ENCODE measurements around the gene CEP104. TPM values are rescaled to one million over a fixed set of nuclear protein-coding genes. Genes with fewer than 3 reads are reported as not detected.

CEP104 gene
- polyA plus RNA-seq, 2 of the 4 experiments (the other 2 are of a cell fraction) = 14.5 to 28.8 TPM

DNA sequence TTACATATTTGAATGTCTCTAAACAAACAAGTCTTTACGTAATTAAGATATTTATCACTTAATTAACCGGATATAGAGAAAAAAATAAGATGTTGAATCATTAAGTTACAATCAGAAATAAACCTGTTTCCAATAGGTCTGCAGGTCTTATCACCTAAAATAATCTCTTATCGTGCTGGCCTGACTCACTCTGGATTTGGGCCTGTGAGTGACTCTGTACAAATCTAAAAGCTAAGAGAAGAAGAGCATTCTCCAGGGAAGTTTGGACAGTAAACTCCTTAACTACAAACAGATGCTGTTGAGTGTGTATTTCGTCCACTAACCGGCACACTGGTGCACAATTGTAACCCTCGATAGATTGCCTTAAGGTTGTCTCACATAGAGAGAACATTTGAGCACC lies 25.3 kb downstream of the CEP104 start:
- TF ChIP-seq MYC (IDR thresholded peaks at IDR 0.05; ENCODE audit: borderline replicate concordance, low read length) (no peak), CBX8 (IDR thresholded peaks at IDR 0.05) (no peak), PHF8 (IDR thresholded peaks at IDR 0.05; ENCODE audit: borderline replicate concordance, low read depth) (no peak), FOXS1 (CRISPR knock-in tag; IDR thresholded peaks at IDR 0.05) (no peak), KDM5A (IDR thresholded peaks at IDR 0.05) (no peak), EP300 (IDR thresholded peaks at IDR 0.05) (no peak)
- TF ChIP-seq, protein P1, sequence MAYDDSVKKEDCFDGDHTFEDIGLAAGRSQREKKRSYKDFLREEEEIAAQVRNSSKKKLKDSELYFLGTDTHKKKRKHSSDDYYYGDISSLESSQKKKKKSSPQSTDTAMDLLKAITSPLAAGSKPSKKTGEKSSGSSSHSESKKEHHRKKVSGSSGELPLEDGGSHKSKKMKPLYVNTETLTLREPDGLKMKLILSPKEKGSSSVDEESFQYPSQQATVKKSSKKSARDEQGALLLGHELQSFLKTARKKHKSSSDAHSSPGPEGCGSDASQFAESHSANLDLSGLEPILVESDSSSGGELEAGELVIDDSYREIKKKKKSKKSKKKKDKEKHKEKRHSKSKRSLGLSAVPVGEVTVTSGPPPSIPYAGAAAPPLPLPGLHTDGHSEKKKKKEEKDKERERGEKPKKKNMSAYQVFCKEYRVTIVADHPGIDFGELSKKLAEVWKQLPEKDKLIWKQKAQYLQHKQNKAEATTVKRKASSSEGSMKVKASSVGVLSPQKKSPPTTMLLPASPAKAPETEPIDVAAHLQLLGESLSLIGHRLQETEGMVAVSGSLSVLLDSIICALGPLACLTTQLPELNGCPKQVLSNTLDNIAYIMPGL (CRISPR knock-in tag; IDR thresholded peaks at IDR 0.05; ENCODE audit: borderline replicate concordance) = no peak
- TF ChIP-seq, protein P2, sequence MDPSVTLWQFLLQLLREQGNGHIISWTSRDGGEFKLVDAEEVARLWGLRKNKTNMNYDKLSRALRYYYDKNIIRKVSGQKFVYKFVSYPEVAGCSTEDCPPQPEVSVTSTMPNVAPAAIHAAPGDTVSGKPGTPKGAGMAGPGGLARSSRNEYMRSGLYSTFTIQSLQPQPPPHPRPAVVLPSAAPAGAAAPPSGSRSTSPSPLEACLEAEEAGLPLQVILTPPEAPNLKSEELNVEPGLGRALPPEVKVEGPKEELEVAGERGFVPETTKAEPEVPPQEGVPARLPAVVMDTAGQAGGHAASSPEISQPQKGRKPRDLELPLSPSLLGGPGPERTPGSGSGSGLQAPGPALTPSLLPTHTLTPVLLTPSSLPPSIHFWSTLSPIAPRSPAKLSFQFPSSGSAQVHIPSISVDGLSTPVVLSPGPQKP (IDR thresholded peaks at IDR 0.05; ENCODE audit: low read depth, low read length) = no peak
- Histone ChIP-seq H3K4me1 (no peaks in the 10 kb centered on the region), H3K4me2 (no peak overlapping the region), H3K4me3 (no peak overlapping the region), H3K27ac (no peak overlapping the region), H3K9me3 (no peaks in the 10 kb centered on the region)
- FAIRE-seq (no peak), DNase-seq (ENCODE audit: low read depth in 1 of 2, low spot score in 1 of 2) (no peak), ATAC-seq (no peak)
- CTCF ChIA-PET = interaction anchor here (1.0 kb wide), 1 partner anchor 10 kb away, joined by 3 read pairs; no protein-coding TSS in a partner anchor
- 91% methylated on average over 6 of the region's 6 CpGs for WGBS (ENCODE audit: missing lambda C conversion rate)
- POLR2A ChIA-PET = no interaction called here

DNA sequence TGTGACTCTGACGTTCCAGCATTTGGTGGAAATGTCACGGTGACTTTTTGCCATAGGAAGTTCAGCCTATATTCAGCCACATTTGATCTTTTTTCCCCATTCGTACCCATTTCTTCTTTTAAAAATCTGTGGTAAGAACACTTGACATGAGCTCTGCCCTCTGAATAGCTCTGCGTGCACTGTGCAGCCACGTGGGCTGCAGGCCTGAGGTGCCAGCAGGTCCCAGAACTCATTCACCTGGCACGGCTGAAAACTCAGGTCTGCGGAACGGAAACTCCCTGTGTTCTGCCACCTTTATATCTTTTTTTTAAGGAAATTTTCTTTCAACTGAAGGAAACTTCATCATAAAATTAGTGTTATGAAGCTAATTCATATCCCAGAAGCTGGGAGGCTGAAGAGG lies 28.6 kb downstream of the CEP104 start:
- Histone ChIP-seq H3K4me3 (no peak overlapping the region), H3K4me1 (no peaks in the 10 kb centered on the region), H3K27ac (no peak overlapping the region), H3K4me2 (no peak overlapping the region), H3K9me3 (no peaks in the 10 kb centered on the region)
- ChIA-PET CTCF (interaction anchor here (1.6 kb wide), 1 partner anchor 11 kb away, joined by 6 read pairs; no protein-coding TSS in a partner anchor), POLR2A (no interaction called here)
- DNase-seq (ENCODE audit: low read depth in 1 of 2, low spot score in 1 of 2) (no peak), ATAC-seq (no peak), FAIRE-seq (no peak)
- TF ChIP-seq HDAC2 (IDR thresholded peaks at IDR 0.05) (no peak), NPAS2 (CRISPR knock-in tag; IDR thresholded peaks at IDR 0.05; ENCODE audit: borderline replicate concordance) (no peak), ZC3H11A (IDR thresholded peaks at IDR 0.05) (no peak), FOSB (CRISPR knock-in tag; IDR thresholded peaks at IDR 0.05) (no peak), NFE2L2 (conservative IDR thresholded peaks at IDR 0.05; ENCODE audit: low read length) (no peak), POLR2A (IDR thresholded peaks at IDR 0.05; ENCODE audit: low read length) (no peak), GATA3 (IDR thresholded peaks at IDR 0.05; ENCODE audit: borderline replicate concordance) (no peak), RFX5 (IDR thresholded peaks at IDR 0.05) (no peak), REST (IDR thresholded peaks at IDR 0.05) (no peak)
- TF ChIP-seq, protein P3, sequence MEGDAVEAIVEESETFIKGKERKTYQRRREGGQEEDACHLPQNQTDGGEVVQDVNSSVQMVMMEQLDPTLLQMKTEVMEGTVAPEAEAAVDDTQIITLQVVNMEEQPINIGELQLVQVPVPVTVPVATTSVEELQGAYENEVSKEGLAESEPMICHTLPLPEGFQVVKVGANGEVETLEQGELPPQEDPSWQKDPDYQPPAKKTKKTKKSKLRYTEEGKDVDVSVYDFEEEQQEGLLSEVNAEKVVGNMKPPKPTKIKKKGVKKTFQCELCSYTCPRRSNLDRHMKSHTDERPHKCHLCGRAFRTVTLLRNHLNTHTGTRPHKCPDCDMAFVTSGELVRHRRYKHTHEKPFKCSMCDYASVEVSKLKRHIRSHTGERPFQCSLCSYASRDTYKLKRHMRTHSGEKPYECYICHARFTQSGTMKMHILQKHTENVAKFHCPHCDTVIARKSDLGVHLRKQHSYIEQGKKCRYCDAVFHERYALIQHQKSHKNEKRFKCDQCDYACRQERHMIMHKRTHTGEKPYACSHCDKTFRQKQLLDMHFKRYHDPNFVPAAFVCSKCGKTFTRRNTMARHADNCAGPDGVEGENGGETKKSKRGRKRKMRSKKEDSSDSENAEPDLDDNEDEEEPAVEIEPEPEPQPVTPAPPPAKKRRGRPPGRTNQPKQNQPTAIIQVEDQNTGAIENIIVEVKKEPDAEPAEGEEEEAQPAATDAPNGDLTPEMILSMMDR (IDR thresholded peaks at IDR 0.05) = no peak
- 86% methylated on average over 8 of the region's 8 CpGs for WGBS (ENCODE audit: missing lambda C conversion rate)
